ENCODE results near the gene KRTAP10-10.
A peak's percentile ranks its signal among the peaks of the same experiment; 100 is the strongest.
"Not testable (repeated sequence)": the region's sequence is repeated elsewhere in the genome, so short reads cannot be mapped to it uniquely, and the experiment has no call there.

The KRTAP10-10 gene

DNA sequence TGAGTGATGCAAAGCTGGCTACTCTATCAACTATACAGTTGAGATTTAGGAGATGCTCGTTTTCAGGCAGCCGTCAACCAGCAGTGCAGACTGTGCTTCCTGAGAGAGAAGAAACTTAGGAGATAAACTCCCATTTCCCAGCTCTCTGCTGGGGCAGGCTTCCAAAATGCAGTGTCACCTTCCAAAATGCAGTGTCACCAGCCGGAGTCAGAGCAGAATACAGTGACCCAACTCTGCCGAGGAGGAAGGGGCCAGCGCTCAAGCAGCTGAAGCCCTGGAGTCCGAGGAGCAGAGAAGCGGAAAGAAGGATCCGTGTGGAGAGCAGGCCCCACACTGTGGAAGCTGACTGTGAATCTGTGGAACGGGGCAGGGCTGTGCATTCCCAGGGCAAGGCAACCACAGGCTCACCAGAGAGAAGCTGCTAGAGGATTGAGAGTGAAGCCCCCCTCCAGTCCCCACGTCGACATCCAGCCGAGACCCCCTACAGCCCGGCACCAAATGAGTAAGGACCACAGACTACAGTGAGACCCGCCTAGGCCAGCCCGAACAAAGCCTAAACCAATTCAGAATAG lies 45.5 kb downstream of the KRTAP10-10 start:
- intact Hi-C loops (cut with DNase I; ENCODE audit: low total_unique reads) = no loop called here
- TF ChIP-seq, protein P1, sequence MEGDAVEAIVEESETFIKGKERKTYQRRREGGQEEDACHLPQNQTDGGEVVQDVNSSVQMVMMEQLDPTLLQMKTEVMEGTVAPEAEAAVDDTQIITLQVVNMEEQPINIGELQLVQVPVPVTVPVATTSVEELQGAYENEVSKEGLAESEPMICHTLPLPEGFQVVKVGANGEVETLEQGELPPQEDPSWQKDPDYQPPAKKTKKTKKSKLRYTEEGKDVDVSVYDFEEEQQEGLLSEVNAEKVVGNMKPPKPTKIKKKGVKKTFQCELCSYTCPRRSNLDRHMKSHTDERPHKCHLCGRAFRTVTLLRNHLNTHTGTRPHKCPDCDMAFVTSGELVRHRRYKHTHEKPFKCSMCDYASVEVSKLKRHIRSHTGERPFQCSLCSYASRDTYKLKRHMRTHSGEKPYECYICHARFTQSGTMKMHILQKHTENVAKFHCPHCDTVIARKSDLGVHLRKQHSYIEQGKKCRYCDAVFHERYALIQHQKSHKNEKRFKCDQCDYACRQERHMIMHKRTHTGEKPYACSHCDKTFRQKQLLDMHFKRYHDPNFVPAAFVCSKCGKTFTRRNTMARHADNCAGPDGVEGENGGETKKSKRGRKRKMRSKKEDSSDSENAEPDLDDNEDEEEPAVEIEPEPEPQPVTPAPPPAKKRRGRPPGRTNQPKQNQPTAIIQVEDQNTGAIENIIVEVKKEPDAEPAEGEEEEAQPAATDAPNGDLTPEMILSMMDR (IDR thresholded peaks at IDR 0.05) = no peak
- peak in 1 of 2 donors; percentile 54 for DNase-seq
- no peaks in the 10 kb centered on the region for H3K9me3 ChIP-seq
- H3K27me3 ChIP-seq = peaks cover 0 to 22% of the 10 kb centered on the region in 2 donors
- no peak overlapping the region for H3K4me3 ChIP-seq
- no peaks in the 10 kb centered on the region for H3K36me3 ChIP-seq
- no peaks in the 10 kb centered on the region for H3K4me1 ChIP-seq
- no peak overlapping the region for H3K27ac ChIP-seq

DNA sequence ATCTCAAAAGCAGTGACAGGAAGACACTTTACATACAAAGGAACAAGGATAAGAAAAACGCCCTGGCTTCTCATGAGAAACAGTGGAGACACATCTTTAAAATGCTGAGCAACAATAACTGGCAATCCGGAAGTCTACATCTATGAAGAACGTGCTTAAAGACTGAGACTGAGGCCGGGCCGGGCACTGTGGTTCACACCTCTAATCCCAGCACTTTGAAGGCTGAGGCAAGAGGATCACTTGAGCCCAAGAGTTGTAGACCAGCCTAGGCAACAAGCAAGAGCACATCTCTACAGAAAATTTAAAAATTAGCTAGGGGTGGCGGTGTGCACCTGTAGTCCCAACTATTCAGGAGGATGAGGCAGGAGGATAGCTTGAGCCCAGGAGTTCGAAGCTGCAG lies 46.9 kb downstream of the KRTAP10-10 start:
- Histone ChIP-seq H3K27me3 (peaks cover 0 to 29% of the 10 kb centered on the region in 2 donors), H3K4me3 (no peak overlapping the region), H3K36me3 (no peaks in the 10 kb centered on the region), H3K4me1 (no peaks in the 10 kb centered on the region), H3K27ac (no peak overlapping the region), H3K9me3 (no peaks in the 10 kb centered on the region)
- TF ChIP-seq, protein P1 (IDR thresholded peaks at IDR 0.05) = no peak
- no peak for DNase-seq
- intact Hi-C loops (cut with DNase I; ENCODE audit: low total_unique reads) = no loop called here

DNA sequence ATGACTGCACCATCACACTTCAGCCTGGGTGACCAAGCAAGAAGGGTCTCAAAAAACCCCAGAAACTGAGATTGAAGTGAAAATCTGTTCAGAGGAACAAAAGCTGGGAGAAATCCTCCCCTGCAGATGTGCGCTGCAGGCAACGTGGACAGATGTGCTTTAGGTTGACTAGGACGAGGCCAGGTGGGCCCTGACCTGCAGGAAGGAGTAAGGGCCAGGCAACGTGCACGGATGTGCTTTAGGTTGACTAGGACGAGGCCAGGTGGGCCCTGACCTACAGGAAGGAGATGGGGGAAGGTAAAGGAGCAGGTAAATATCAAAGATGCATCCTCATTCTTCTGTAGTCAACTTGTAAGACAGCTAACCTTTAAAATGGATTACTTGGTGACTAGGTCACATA lies 47.3 kb downstream of the KRTAP10-10 start:
- Histone ChIP-seq H3K27me3 (peaks cover 0 to 29% of the 10 kb centered on the region in 2 donors), H3K4me1 (no peaks in the 10 kb centered on the region), H3K27ac (no peak overlapping the region), H3K4me3 (no peak overlapping the region), H3K9me3 (no peaks in the 10 kb centered on the region), H3K36me3 (no peaks in the 10 kb centered on the region)
- no peak for DNase-seq
- intact Hi-C loops (cut with DNase I; ENCODE audit: low total_unique reads) = no loop called here
- TF ChIP-seq, protein P1 (IDR thresholded peaks at IDR 0.05) = no peak

DNA sequence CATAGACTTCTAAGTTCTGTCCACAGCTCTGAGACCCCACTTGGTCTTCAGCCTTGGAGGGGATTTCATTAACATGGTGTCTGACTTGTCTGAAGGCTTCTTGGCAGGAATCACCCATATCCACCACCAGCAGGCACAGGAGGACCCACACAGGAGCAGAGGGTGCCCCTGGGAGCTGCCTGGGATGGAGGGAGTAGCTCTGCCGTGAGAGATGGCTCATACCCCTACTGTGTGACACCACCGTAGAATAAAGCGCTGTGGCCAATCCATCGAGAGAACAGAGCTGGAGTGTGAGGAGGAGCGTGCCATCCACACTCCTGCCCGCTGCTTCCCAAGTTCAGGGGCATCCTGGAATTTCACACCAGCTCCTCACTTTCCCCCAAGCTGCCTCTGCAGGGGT lies 47.9 kb downstream of the KRTAP10-10 start:
- H3K9me3 ChIP-seq; H3K4me3 ChIP-seq; H3K4me1 ChIP-seq; H3K27ac ChIP-seq; H3K36me3 ChIP-seq; intact Hi-C loops (cut with DNase I; ENCODE audit: low total_unique reads): not testable (repeated sequence)
- peak in 1 of 2 donors; percentile 31 for DNase-seq
- H3K27me3 ChIP-seq = peaks cover 0 to 29% of the 10 kb centered on the region in 2 donors

DNA sequence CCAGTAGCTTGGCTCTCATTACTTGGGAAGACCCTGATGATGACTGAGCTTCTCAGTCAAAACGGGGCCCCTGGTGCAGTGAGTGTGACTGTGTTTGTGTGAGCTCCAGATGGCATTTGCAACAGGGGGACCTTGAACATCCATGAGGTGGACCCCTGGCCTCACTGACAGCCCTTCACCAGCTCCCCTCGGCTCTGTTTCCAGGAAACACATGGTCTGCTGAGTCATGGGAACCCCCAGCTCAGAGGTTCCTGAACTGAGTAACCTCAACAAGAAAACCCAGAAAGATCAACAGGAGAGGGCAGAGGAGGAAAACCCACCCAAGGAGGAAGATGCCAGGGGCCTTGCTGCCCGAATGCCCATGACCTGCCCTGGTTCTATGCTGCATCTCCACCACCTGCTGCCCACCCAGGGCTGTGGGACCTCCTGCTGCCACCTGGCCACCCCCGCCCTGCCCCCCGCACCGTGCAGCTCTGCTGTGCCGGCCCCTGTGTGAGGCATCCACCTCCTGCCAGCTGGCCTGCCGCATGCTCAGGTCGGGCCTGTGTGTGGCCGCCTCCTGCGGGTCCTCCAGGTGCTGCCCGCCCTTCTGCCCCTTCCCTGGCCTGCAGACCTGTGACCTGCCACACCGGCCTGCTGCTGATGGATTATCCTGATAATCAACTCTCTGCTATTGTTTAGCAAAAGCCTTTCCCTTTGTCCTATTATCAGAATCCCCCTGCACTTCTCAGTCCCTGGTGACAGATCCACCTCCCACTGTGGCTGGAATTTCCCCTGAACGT lies 49.0 kb downstream of the KRTAP10-10 start:
- intact Hi-C loops (cut with DNase I; ENCODE audit: low total_unique reads) = no loop called here
- TF ChIP-seq, protein P1 (IDR thresholded peaks at IDR 0.05) = no peak

DNA sequence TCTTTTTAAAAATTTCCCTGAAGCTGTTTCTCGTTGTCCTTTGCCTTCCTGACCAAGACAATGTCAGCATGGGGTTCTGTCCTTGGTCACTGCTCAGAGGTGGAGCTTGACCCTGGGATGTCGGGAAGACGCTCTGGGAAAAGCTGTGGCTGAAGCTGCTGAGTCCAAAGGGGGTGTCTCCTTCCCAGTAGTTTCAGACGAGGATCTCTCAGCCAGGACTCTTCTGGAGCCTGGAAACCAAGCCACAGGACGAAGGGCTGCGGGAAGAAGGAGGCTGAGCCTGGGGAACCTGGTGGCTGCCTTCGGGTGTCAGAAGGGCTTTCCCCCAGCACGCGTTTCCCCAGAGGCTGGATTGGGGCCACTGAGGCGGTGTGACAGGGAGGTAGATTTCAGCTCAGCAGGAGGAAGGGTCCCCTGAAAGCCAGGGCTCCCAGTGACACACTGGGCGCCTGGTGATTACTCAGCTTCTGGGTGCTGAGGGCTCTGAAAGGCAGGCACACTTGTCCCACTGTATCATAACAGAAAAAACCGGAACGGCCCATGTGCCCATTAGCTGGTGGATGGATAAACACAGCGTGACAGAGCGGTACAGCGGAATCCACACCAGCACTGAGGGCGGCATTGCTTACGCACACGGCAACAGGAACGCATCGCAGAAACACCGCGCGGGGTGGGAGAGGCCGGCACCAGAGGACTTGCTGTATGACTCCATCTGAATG lies 49.8 kb downstream of the KRTAP10-10 start:
- no peak overlapping the region for H3K27ac ChIP-seq
- no peaks in the 10 kb centered on the region for H3K36me3 ChIP-seq
- DNase-seq = peak in 1 of 2 donors; percentile 50
- intact Hi-C loops (cut with DNase I; ENCODE audit: low total_unique reads) = no loop called here
- peaks cover 0 to under 1% (median 0%) of the 10 kb centered on the region in 3 donors for H3K9me3 ChIP-seq
- H3K4me1 ChIP-seq = no peaks in the 10 kb centered on the region
- TF ChIP-seq, protein P1 (IDR thresholded peaks at IDR 0.05) = no peak
- peaks cover 0 to 29% of the 10 kb centered on the region in 2 donors for H3K27me3 ChIP-seq
- H3K4me3 ChIP-seq = no peak overlapping the region

More for the DNA sequence above, 49.0 kb downstream of the KRTAP10-10 start:
- H3K36me3 ChIP-seq = no peaks in the 10 kb centered on the region
- no peak overlapping the region for H3K27ac ChIP-seq
- peak in 1 of 2 donors; percentile 40 for DNase-seq
- H3K4me1 ChIP-seq = no peaks in the 10 kb centered on the region
- no peak overlapping the region for H3K4me3 ChIP-seq
- peaks cover 0 to 29% of the 10 kb centered on the region in 2 donors for H3K27me3 ChIP-seq
- no peaks in the 10 kb centered on the region for H3K9me3 ChIP-seq

All from tibial artery (tissue), 4 donors.